Astrocyte (in vitro differentiated cells and primary cell): ENCODE results near the gene PTPN1. TPM values are rescaled to one million over a fixed set of nuclear protein-coding genes. Genes with fewer than 3 reads are reported as not detected.

Experiments used
- DNase-seq: peaks from one replicate; pipeline ENCODE4 v3.0.0-alpha.2; 2010; ENCODE audit warnings: low read depth
- FAIRE-seq: peaks from 2 replicates; lab custom pipeline; 2011; peaks lifted over from hg19 to GRCh38; lab: Jason Lieb, UNC
- H2AFZ ChIP-seq: 2 replicates; pipeline ENCODE4 v1.6.0; 2012; ENCODE audit warnings: low read depth, low read length, inconsistent platforms
- H3K27ac ChIP-seq: 2 replicates; pipeline ENCODE4 v1.5.1; 2011; ENCODE audit warnings: low read depth, low read length, inconsistent platforms
- H3K27me3 ChIP-seq: 2 replicates; pipeline ENCODE4 v1.6.0; 2011; ENCODE audit warnings: low read length, inconsistent platforms; ENCODE audit not compliant: insufficient read depth
- H3K36me3 ChIP-seq: 2 replicates; pipeline ENCODE4 v1.5.1; 2011; ENCODE audit warnings: low read length, inconsistent platforms; ENCODE audit not compliant: insufficient read depth
- H3K4me1 ChIP-seq: 2 replicates; pipeline ENCODE4 v1.5.1; 2011; ENCODE audit warnings: low read length, inconsistent platforms; ENCODE audit not compliant: insufficient read depth
- H3K4me2 ChIP-seq: 2 replicates; pipeline ENCODE4 v1.6.0; 2012; ENCODE audit warnings: low read length, inconsistent platforms
- H3K4me3 ChIP-seq: 2 replicates; pipeline ENCODE4 v1.5.1; 2011; ENCODE audit warnings: low read depth, mild to moderate bottlenecking, low read length, inconsistent platforms; ENCODE audit not compliant: insufficient read depth
- H3K79me2 ChIP-seq: 2 replicates; pipeline ENCODE4 v1.6.0; 2012; ENCODE audit warnings: mild to moderate bottlenecking, low read length, inconsistent platforms; ENCODE audit not compliant: insufficient read depth
- H3K9ac ChIP-seq: 2 replicates; pipeline ENCODE4 v1.6.0; 2012; ENCODE audit warnings: mild to moderate bottlenecking, low read length, inconsistent platforms
- H3K9me3 ChIP-seq: 2 replicates; pipeline ENCODE4 v1.5.1; 2012; ENCODE audit warnings: low read depth, mild to moderate bottlenecking, low read length, inconsistent platforms; ENCODE audit not compliant: insufficient read depth
- H4K20me1 ChIP-seq: 2 replicates; pipeline ENCODE4 v1.6.0; 2012; ENCODE audit warnings: low read length, inconsistent platforms; ENCODE audit not compliant: insufficient read depth
- H3K27ac Mint-ChIP-seq: one replicate; pipeline ENCODE4 v1.8.0; 2021; ENCODE audit warnings: mild to moderate bottlenecking, mixed read lengths; ENCODE audit not compliant: unreplicated experiment
- H3K27me3 Mint-ChIP-seq: one replicate; pipeline ENCODE4 v1.8.0; 2021; ENCODE audit warnings: low read depth, mixed read lengths; ENCODE audit not compliant: unreplicated experiment
- H3K36me3 Mint-ChIP-seq: one replicate; pipeline ENCODE4 v1.8.0; 2021; ENCODE audit warnings: low read depth, mixed read lengths; ENCODE audit not compliant: unreplicated experiment
- H3K4me1 Mint-ChIP-seq: one replicate; pipeline ENCODE4 v1.8.0; 2021; ENCODE audit warnings: low read depth, mixed read lengths; ENCODE audit not compliant: unreplicated experiment
- H3K4me3 Mint-ChIP-seq: one replicate; pipeline ENCODE4 v1.8.0; 2021; ENCODE audit warnings: mild to moderate bottlenecking, moderate library complexity, mixed read lengths; ENCODE audit not compliant: unreplicated experiment
- H3K9me3 Mint-ChIP-seq: one replicate; pipeline ENCODE4 v1.8.0; 2021; ENCODE audit warnings: mild to moderate bottlenecking, mixed read lengths; ENCODE audit not compliant: unreplicated experiment
- CTCF ChIP-seq: IDR thresholded peaks from 2 replicates; pipeline ENCODE4 v1.5.1; 2011; ENCODE audit warnings: low read depth, mild to moderate bottlenecking, inconsistent platforms, low read length, moderate library complexity; ENCODE audit not compliant: insufficient read depth
- EZH2 ChIP-seq: IDR thresholded peaks from 2 replicates; pipeline ENCODE4 v1.6.1; 2012; ENCODE audit warnings: mild to moderate bottlenecking, low read length, inconsistent platforms; ENCODE audit not compliant: insufficient read depth
- total RNA-seq: library from RNA; stranded (reverse); gene quantifications from 2 replicates; pipeline ENCODE4 v1.2.1, GENCODE V29; 2021

PTPN1 gene
- total RNA-seq, 1 donor from 2014 or later, result 64.9 TPM

GRCh38 chr20:50552979-50553378 is 42.8 kb downstream of the PTPN1 start:
- H3K27me3 ChIP-seq, result no peaks in the 10 kb centered on the region
- Mint-ChIP-seq H3K27me3 (no peaks in the 10 kb centered on the region), H3K4me1 (peaks cover 29% of the 10 kb centered on the region), H3K36me3 (peaks cover 5% of the 10 kb centered on the region), H3K9me3 (no peaks in the 10 kb centered on the region), H3K27ac (no peak overlapping the region), H3K4me3 (no peak overlapping the region)
- DNase-seq (no peak), FAIRE-seq (no peak)
- no peak for TF ChIP-seq CTCF
- no peak for TF ChIP-seq EZH2
- H3K27ac ChIP-seq, result no peak overlapping the region
- no peak overlapping the region for H3K9ac ChIP-seq
- no peak overlapping the region for H3K4me3 ChIP-seq
- peaks cover 96% of the 10 kb centered on the region for H3K79me2 ChIP-seq
- no peak overlapping the region for H2AFZ ChIP-seq
- H4K20me1 ChIP-seq, result peaks cover 32% of the 10 kb centered on the region
- peaks cover 5% of the 10 kb centered on the region for H3K4me1 ChIP-seq
- no peaks in the 10 kb centered on the region for H3K9me3 ChIP-seq
- H3K4me2 ChIP-seq, result no peak overlapping the region
- H3K36me3 ChIP-seq, result no peaks in the 10 kb centered on the region

GRCh38 chr20:50554694-50555579 is 44.8 kb downstream of the PTPN1 start:
- no peak overlapping the region for H2AFZ ChIP-seq
- FAIRE-seq (no peak), DNase-seq (no peak)
- H3K9ac ChIP-seq, result no peak overlapping the region
- Mint-ChIP-seq H3K27ac (no peak overlapping the region), H3K9me3 (no peaks in the 10 kb centered on the region), H3K27me3 (no peaks in the 10 kb centered on the region), H3K36me3 (peaks cover 6% of the 10 kb centered on the region), H3K4me1 (peaks cover 40% of the 10 kb centered on the region), H3K4me3 (no peak overlapping the region)
- peaks cover 9% of the 10 kb centered on the region for H3K4me1 ChIP-seq
- no peaks in the 10 kb centered on the region for H3K27me3 ChIP-seq
- TF ChIP-seq CTCF, result no peak
- no peak for TF ChIP-seq EZH2
- H4K20me1 ChIP-seq, result peaks cover 19% of the 10 kb centered on the region
- H3K27ac ChIP-seq, result no peak overlapping the region
- H3K9me3 ChIP-seq, result no peaks in the 10 kb centered on the region
- H3K4me3 ChIP-seq, result no peak overlapping the region
- no peaks in the 10 kb centered on the region for H3K36me3 ChIP-seq
- H3K79me2 ChIP-seq, result peaks cover 94% of the 10 kb centered on the region
- no peak overlapping the region for H3K4me2 ChIP-seq

- Histone ChIP-seq H3K4me3 (no peak overlapping the region), H3K27ac (no peak overlapping the region), H2AFZ (no peak overlapping the region), H3K9me3 (no peaks in the 10 kb centered on the region), H3K4me1 (peaks cover 14% of the 10 kb centered on the region), H3K4me2 (no peak overlapping the region), H3K9ac (no peak overlapping the region), H3K27me3 (no peaks in the 10 kb centered on the region), H4K20me1 (peaks cover 15% of the 10 kb centered on the region), H3K36me3 (no peaks in the 10 kb centered on the region), H3K79me2 (peaks cover 94% of the 10 kb centered on the region)
- TF ChIP-seq CTCF (no peak), EZH2 (no peak)
- no peak overlapping the region for H3K27ac Mint-ChIP-seq
- H3K36me3 Mint-ChIP-seq, result peaks cover 6% of the 10 kb centered on the region
- H3K9me3 Mint-ChIP-seq, result no peaks in the 10 kb centered on the region
- H3K27me3 Mint-ChIP-seq, result no peaks in the 10 kb centered on the region
- FAIRE-seq (no peak), DNase-seq (no peak)
- peaks cover 35% of the 10 kb centered on the region for H3K4me1 Mint-ChIP-seq
- H3K4me3 Mint-ChIP-seq, result no peak overlapping the region
Measured at GRCh38 chr20:50555662-50556061, 45.5 kb downstream of the PTPN1 start.
